Large intestine (tissue), 3 donors: ENCODE data around the gene KRT23. TPM values are rescaled to one million over a fixed set of nuclear protein-coding genes. Genes with fewer than 3 reads are reported as not detected.

Experiments used
- DNase-seq, 2 donors: peaks; one replicate each; pipeline versions ENCODE4 v3.0.0 to v3.0.0-alpha.2; 2013
- H3K27ac ChIP-seq: one replicate; pipeline ENCODE4 v1.5.1; 2013; ENCODE audit warnings: low read length
- H3K27me3 ChIP-seq: 2 replicates; pipeline ENCODE4 v1.6.1; 2013; ENCODE audit warnings: low read length; ENCODE audit not compliant: control insufficient read depth, insufficient read depth
- H3K36me3 ChIP-seq: 2 replicates; pipeline ENCODE4 v1.6.1; 2013; ENCODE audit warnings: low read length; ENCODE audit not compliant: control insufficient read depth, insufficient read depth
- H3K4me1 ChIP-seq: one replicate; pipeline ENCODE4 v1.6.1; 2013; ENCODE audit warnings: low read length; ENCODE audit not compliant: control insufficient read depth, insufficient read depth
- H3K4me3 ChIP-seq: one replicate; pipeline ENCODE4 v1.5.1; 2013; ENCODE audit warnings: low read length
- H3K9me3 ChIP-seq: one replicate; pipeline ENCODE4 v1.6.1; 2013; ENCODE audit warnings: mild to moderate bottlenecking, low read depth, low read length, moderate library complexity; ENCODE audit not compliant: control insufficient read depth
- polyA plus RNA-seq: library from polyadenylated mRNA; unstranded; fragments of 120-200 nt; gene quantifications from one replicate; pipeline ENCODE4 v1.2.1, GENCODE V29; 2013

Gene KRT23
- polyA plus RNA-seq, 1 donor: 0.18 TPM

- Histone ChIP-seq H3K4me3 (no peak overlapping the region), H3K27ac (no peak overlapping the region), H3K27me3 (no peaks in the 10 kb centered on the region), H3K36me3 (no peaks in the 10 kb centered on the region), H3K4me1 (no peaks in the 10 kb centered on the region), H3K9me3 (no peaks in the 10 kb centered on the region)
- DNase-seq: no peak
These were observed 64.2 kb downstream of the KRT23 start for GRCh38 chr17:40873255-40873654.

Other genes starting within 250 kb of the KRT23 start
- not detected for gene KRT24, start 233.9 kb downstream of the KRT23 start, polyA plus RNA-seq
- gene KRT25, start 182.3 kb downstream of the KRT23 start, polyA plus RNA-seq: 0.75 TPM
- not detected for gene KRT26, start 165.4 kb downstream of the KRT23 start, polyA plus RNA-seq
- gene KRT27, start 155.1 kb downstream of the KRT23 start, polyA plus RNA-seq: not detected
- not detected for gene KRT28, start 137.7 kb downstream of the KRT23 start, polyA plus RNA-seq
- 40.7 TPM for gene KRT10, start 115.0 kb downstream of the KRT23 start, polyA plus RNA-seq
- gene KRT12, start 70.4 kb downstream of the KRT23 start, polyA plus RNA-seq: 0.16 TPM
- 31.7 TPM for gene KRT20, start 52.4 kb downstream of the KRT23 start, polyA plus RNA-seq
- not detected for gene KRT39, start 29.3 kb upstream of the KRT23 start, polyA plus RNA-seq
- gene KRT40, start 46.7 kb upstream of the KRT23 start, polyA plus RNA-seq: 0.07 TPM
- gene KRTAP3-3, start 56.5 kb upstream of the KRT23 start, polyA plus RNA-seq: not detected
- not detected for gene KRTAP3-2, start 62.3 kb upstream of the KRT23 start, polyA plus RNA-seq
- gene KRTAP3-1, start 71.5 kb upstream of the KRT23 start, polyA plus RNA-seq: not detected
- not detected for gene KRTAP1-5, start 89.6 kb upstream of the KRT23 start, polyA plus RNA-seq
- not detected for gene KRTAP1-4, start 92.5 kb upstream of the KRT23 start, polyA plus RNA-seq
- gene KRTAP1-3, start 97.2 kb upstream of the KRT23 start, polyA plus RNA-seq: not detected
- not detected for gene KRTAP1-1, start 103.8 kb upstream of the KRT23 start, polyA plus RNA-seq
- not detected for gene KRTAP2-1, start 109.7 kb upstream of the KRT23 start, polyA plus RNA-seq
- not detected for gene KRTAP2-2, start 117.6 kb upstream of the KRT23 start, polyA plus RNA-seq
- gene KRTAP2-3, start 122.5 kb upstream of the KRT23 start, polyA plus RNA-seq: not detected
- gene KRTAP2-4, start 128.2 kb upstream of the KRT23 start, polyA plus RNA-seq: not detected
- not detected for gene KRTAP4-7, start 146.5 kb upstream of the KRT23 start, polyA plus RNA-seq
- gene KRTAP4-8, start 160.5 kb upstream of the KRT23 start, polyA plus RNA-seq: not detected
- not detected for gene KRTAP4-16, start 164.6 kb upstream of the KRT23 start, polyA plus RNA-seq
- gene KRTAP4-9, start 167.7 kb upstream of the KRT23 start, polyA plus RNA-seq: not detected
- gene KRTAP4-11, start 180.7 kb upstream of the KRT23 start, polyA plus RNA-seq: not detected
- gene KRTAP4-12, start 186.5 kb upstream of the KRT23 start, polyA plus RNA-seq: not detected
- not detected for gene KRTAP4-6, start 202.9 kb upstream of the KRT23 start, polyA plus RNA-seq
- not detected for gene KRTAP4-5, start 212.2 kb upstream of the KRT23 start, polyA plus RNA-seq
- gene KRTAP4-4, start 223.1 kb upstream of the KRT23 start, polyA plus RNA-seq: not detected
- not detected for gene KRTAP4-3, start 230.6 kb upstream of the KRT23 start, polyA plus RNA-seq
- gene KRTAP4-2, start 240.6 kb upstream of the KRT23 start, polyA plus RNA-seq: not detected
- gene KRTAP4-1, start 247.3 kb upstream of the KRT23 start, polyA plus RNA-seq: not detected